ENCODE data around the gene RING1.
A peak's percentile ranks its signal among the peaks of the same experiment; 100 is the strongest.
"Not testable (repeated sequence)": the region's sequence is repeated elsewhere in the genome, so short reads cannot be mapped to it uniquely, and the experiment has no call there.

RING1 gene

DNA sequence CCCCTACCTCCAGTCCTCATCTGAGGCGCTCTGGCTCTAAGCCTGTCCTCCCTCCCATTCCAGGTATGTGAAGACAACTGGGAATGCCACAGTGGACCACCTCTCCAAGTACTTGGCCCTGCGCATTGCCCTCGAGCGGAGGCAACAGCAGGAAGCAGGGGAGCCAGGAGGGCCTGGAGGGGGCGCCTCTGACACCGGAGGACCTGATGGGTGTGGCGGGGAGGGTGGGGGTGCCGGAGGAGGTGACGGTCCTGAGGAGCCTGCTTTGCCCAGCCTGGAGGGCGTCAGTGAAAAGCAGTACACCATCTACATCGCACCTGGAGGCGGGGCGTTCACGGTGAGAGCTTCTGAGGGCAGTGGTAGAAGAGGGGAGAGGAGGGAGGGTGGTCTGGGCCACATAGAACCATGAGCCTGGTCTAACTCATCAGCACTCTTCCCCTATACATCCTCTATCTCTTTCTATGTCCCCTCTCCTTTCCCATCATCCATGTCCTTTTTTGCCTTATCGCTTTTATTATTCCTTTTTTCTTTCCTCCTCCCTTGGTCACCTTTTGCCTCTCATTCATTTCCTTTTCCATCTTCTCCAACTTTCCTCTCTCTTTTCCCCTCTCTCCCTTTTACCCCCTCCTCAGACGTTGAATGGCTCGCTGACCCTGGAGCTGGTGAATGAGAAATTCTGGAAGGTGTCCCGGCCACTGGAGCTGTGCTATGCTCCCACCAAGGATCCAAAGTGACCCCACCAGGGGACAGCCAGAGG, 3.5 kb downstream of the RING1 start:
- Histone ChIP-seq H3K4me1 (ENCODE audit: control insufficient read depth, insufficient read depth, low read length) (peaks cover 36% of the 10 kb centered on the region), H3K36me3 (ENCODE audit: control insufficient read depth in 2 of 2, insufficient read depth in 2 of 2, low read length in 2 of 2) (peaks cover 12 to 15% of the 10 kb centered on the region in 2 donors), H3K27ac (ENCODE audit: low read length) (no peak overlapping the region), H3K9ac (ENCODE audit: low read length in 2 of 2) (no peak overlapping the region), H3K9me3 (ENCODE audit: control insufficient read depth in 2 of 2, low read length in 2 of 2) (no peaks in the 10 kb centered on the region), H3K4me3 (ENCODE audit: low read length in 2 of 2) (no peak overlapping the region), H3K27me3 (ENCODE audit: control insufficient read depth in 1 of 2, insufficient read depth in 2 of 2, low read length in 2 of 2) (no peaks in the 10 kb centered on the region)

DNA sequence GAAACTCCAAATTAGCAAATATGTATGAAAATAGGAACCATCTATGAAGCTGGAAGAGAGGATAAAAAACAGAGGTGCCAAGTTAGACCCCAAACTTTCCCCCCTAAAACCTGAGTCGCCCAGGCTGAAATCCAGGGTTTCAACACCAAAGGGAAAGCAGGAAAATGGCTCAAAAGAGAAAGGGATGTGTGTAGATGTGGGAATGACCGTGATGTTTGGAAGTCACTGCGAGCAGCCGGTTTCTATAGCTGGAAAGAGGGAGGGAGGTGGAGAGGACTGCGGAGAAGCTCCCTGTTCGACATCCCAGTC, 4.5 kb downstream of the RING1 start:
- no peak overlapping the region for H3K27ac ChIP-seq (ENCODE audit: low read length)
- peak overlapping the region; percentile 57 to 66 for H3K9ac ChIP-seq (ENCODE audit: low read length in 2 of 2)
- no peaks in the 10 kb centered on the region for H3K27me3 ChIP-seq (ENCODE audit: control insufficient read depth in 1 of 2, insufficient read depth in 2 of 2, low read length in 2 of 2)
- peak overlapping the region; percentile 73 to 77 for H3K4me3 ChIP-seq (ENCODE audit: low read length in 2 of 2)
- H3K4me1 ChIP-seq (ENCODE audit: control insufficient read depth, insufficient read depth, low read length), result peaks cover 30% of the 10 kb centered on the region
- H3K36me3 ChIP-seq (ENCODE audit: control insufficient read depth in 2 of 2, insufficient read depth in 2 of 2, low read length in 2 of 2), result peaks cover 12 to 15% of the 10 kb centered on the region in 2 donors
- H3K9me3 ChIP-seq (ENCODE audit: control insufficient read depth in 2 of 2, low read length in 2 of 2), result no peaks in the 10 kb centered on the region

- no peaks in the 10 kb centered on the region for H3K27me3 ChIP-seq (ENCODE audit: control insufficient read depth in 1 of 2, insufficient read depth in 2 of 2, low read length in 2 of 2)
- no peak overlapping the region for H3K27ac ChIP-seq (ENCODE audit: low read length)
- H3K4me3 ChIP-seq (ENCODE audit: low read length in 2 of 2), result peak overlapping the region; percentile 73 to 77
These were observed 5.1 kb downstream of the RING1 start for GRCh38 chr6:33213166-33213988.

DNA sequence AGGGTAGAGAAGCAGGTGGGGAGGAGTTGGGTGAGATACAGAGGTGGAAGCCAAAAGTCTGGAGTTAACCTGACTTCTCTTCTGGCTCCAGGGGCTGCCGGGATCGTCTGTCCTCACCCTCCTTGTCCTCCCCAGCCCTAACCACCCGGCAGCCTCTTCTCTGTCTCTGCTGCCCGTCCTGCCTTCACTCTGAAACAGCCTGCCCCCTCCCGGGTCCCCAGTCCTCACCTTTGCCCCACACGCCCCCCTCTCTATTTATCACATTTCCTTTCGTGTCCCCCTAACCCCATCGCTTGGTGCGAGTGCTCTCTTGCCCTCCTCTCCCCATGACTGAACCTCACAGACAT, 5.7 kb downstream of the RING1 start:
- no peak overlapping the region for H3K27ac ChIP-seq (ENCODE audit: low read length)

More at GRCh38 chr6:33213166-33213988, 5.1 kb downstream of the RING1 start:
- H3K4me1 ChIP-seq (ENCODE audit: control insufficient read depth, insufficient read depth, low read length), result peaks cover 28% of the 10 kb centered on the region
- H3K9ac ChIP-seq (ENCODE audit: low read length in 2 of 2), result peak overlapping the region; percentile 57 to 66
- H3K9me3 ChIP-seq (ENCODE audit: control insufficient read depth in 2 of 2, low read length in 2 of 2), result no peaks in the 10 kb centered on the region
- peaks cover 12 to 15% of the 10 kb centered on the region in 2 donors for H3K36me3 ChIP-seq (ENCODE audit: control insufficient read depth in 2 of 2, insufficient read depth in 2 of 2, low read length in 2 of 2)

GRCh38 chr6:33215271-33216116, 7.2 kb downstream of the RING1 start:
- H3K9me3 ChIP-seq (ENCODE audit: control insufficient read depth in 2 of 2, low read length in 2 of 2), result no peaks in the 10 kb centered on the region
- peaks cover 0 to 2% of the 10 kb centered on the region in 2 donors for H3K27me3 ChIP-seq (ENCODE audit: control insufficient read depth in 1 of 2, insufficient read depth in 2 of 2, low read length in 2 of 2)
- H3K4me3 ChIP-seq (ENCODE audit: low read length in 2 of 2), result no peak overlapping the region
- no peak overlapping the region for H3K27ac ChIP-seq (ENCODE audit: low read length)
- peaks cover 17% of the 10 kb centered on the region for H3K4me1 ChIP-seq (ENCODE audit: control insufficient read depth, insufficient read depth, low read length)
- no peak overlapping the region for H3K9ac ChIP-seq (ENCODE audit: low read length in 2 of 2)
- H3K36me3 ChIP-seq (ENCODE audit: control insufficient read depth in 2 of 2, insufficient read depth in 2 of 2, low read length in 2 of 2), result peaks cover 4 to 5% of the 10 kb centered on the region in 2 donors

More for the DNA sequence above, 5.7 kb downstream of the RING1 start:
- Histone ChIP-seq H3K4me3 (ENCODE audit: low read length in 2 of 2) (peak overlapping the region; percentile 73 to 77), H3K9ac (ENCODE audit: low read length in 2 of 2) (peak overlapping the region; percentile 57 to 66), H3K9me3 (ENCODE audit: control insufficient read depth in 2 of 2, low read length in 2 of 2) (no peaks in the 10 kb centered on the region), H3K27me3 (ENCODE audit: control insufficient read depth in 1 of 2, insufficient read depth in 2 of 2, low read length in 2 of 2) (peaks cover 0 to under 1% of the 10 kb centered on the region in 2 donors), H3K36me3 (ENCODE audit: control insufficient read depth in 2 of 2, insufficient read depth in 2 of 2, low read length in 2 of 2) (peaks cover 12 to 15% of the 10 kb centered on the region in 2 donors), H3K4me1 (ENCODE audit: control insufficient read depth, insufficient read depth, low read length) (peaks cover 25% of the 10 kb centered on the region)

- H3K36me3 ChIP-seq (ENCODE audit: control insufficient read depth in 2 of 2, insufficient read depth in 2 of 2, low read length in 2 of 2), result peaks cover 0 to 3% of the 10 kb centered on the region in 2 donors
- H3K4me1 ChIP-seq (ENCODE audit: control insufficient read depth, insufficient read depth, low read length), result peaks cover 17% of the 10 kb centered on the region
- no peak overlapping the region for H3K4me3 ChIP-seq (ENCODE audit: low read length in 2 of 2)
- peaks cover 0 to 2% of the 10 kb centered on the region in 2 donors for H3K27me3 ChIP-seq (ENCODE audit: control insufficient read depth in 1 of 2, insufficient read depth in 2 of 2, low read length in 2 of 2)
- no peaks in the 10 kb centered on the region for H3K9me3 ChIP-seq (ENCODE audit: control insufficient read depth in 2 of 2, low read length in 2 of 2)
- H3K9ac ChIP-seq (ENCODE audit: low read length in 2 of 2), result no peak overlapping the region
- no peak overlapping the region for H3K27ac ChIP-seq (ENCODE audit: low read length)
These were observed 7.9 kb downstream of the RING1 start for GRCh38 chr6:33216117-33216649.

DNA sequence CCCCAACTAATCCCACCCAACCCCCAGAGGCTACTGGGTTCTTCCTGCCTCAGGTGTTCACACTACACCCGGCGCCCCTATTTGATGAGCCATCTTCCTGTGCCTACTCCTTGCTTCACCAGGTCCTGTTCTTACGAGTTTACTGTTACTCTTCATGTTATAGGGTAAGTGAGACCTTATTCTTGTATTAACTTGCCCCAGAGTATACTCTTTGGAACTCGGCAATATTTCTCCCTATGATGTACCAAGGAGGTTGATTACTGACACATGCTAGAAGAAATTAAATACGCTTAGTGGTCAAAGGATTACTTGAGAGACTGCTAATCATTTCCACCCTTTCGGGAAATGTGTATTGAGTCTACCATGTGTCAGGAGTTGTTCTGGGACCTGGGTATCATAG, 8.9 kb downstream of the RING1 start:
- H3K9me3 ChIP-seq (ENCODE audit: control insufficient read depth in 2 of 2, low read length in 2 of 2), result no peaks in the 10 kb centered on the region

DNA sequence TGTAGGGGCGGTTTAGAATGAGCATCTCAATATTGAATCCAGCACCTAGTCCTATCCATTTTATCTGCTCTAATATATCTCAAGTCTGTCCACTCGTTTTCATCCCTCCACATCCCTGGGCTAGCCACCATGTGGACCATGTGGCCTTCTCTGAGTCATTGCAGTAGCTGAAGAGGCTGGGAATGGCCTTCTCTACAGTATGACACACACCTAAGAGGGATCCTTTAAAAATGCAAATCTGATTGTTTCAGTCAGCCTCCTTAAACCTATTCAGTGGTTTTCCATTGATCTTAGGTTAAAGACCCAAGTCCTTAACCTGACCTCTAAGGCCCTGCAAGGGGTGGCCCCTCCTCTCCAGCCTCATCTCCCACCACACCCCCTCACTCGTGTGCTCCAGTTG, 9.4 kb downstream of the RING1 start:
- no peaks in the 10 kb centered on the region for H3K9me3 ChIP-seq (ENCODE audit: control insufficient read depth in 2 of 2, low read length in 2 of 2)
- no peaks in the 10 kb centered on the region for H3K36me3 ChIP-seq (ENCODE audit: control insufficient read depth in 2 of 2, insufficient read depth in 2 of 2, low read length in 2 of 2)
- no peak overlapping the region for H3K27ac ChIP-seq (ENCODE audit: low read length)
- H3K27me3 ChIP-seq (ENCODE audit: control insufficient read depth in 1 of 2, insufficient read depth in 2 of 2, low read length in 2 of 2), result peaks cover 0 to 4% of the 10 kb centered on the region in 2 donors
- H3K4me3 ChIP-seq (ENCODE audit: low read length in 2 of 2), result no peak overlapping the region
- H3K4me1 ChIP-seq (ENCODE audit: control insufficient read depth, insufficient read depth, low read length), result peaks cover 14% of the 10 kb centered on the region
- no peak overlapping the region for H3K9ac ChIP-seq (ENCODE audit: low read length in 2 of 2)

More for the DNA sequence above, 8.9 kb downstream of the RING1 start:
- H3K36me3 ChIP-seq (ENCODE audit: control insufficient read depth in 2 of 2, insufficient read depth in 2 of 2, low read length in 2 of 2), result no peaks in the 10 kb centered on the region
- H3K27ac ChIP-seq (ENCODE audit: low read length), result no peak overlapping the region
- H3K4me3 ChIP-seq (ENCODE audit: low read length in 2 of 2), result no peak overlapping the region
- peaks cover 17% of the 10 kb centered on the region for H3K4me1 ChIP-seq (ENCODE audit: control insufficient read depth, insufficient read depth, low read length)
- H3K27me3 ChIP-seq (ENCODE audit: control insufficient read depth in 1 of 2, insufficient read depth in 2 of 2, low read length in 2 of 2), result peaks cover 0 to 4% of the 10 kb centered on the region in 2 donors
- no peak overlapping the region for H3K9ac ChIP-seq (ENCODE audit: low read length in 2 of 2)

GRCh38 chr6:33226503-33227120, 18.3 kb downstream of the RING1 start:
- H3K4me1 ChIP-seq (ENCODE audit: control insufficient read depth, insufficient read depth, low read length); H3K9me3 ChIP-seq (ENCODE audit: control insufficient read depth in 2 of 2, low read length in 2 of 2); H3K9ac ChIP-seq (ENCODE audit: low read length in 2 of 2); H3K36me3 ChIP-seq (ENCODE audit: control insufficient read depth in 2 of 2, insufficient read depth in 2 of 2, low read length in 2 of 2); H3K27me3 ChIP-seq (ENCODE audit: control insufficient read depth in 1 of 2, insufficient read depth in 2 of 2, low read length in 2 of 2); H3K4me3 ChIP-seq (ENCODE audit: low read length in 2 of 2); H3K27ac ChIP-seq (ENCODE audit: low read length): not testable (repeated sequence)

- no peaks in the 10 kb centered on the region for H3K4me1 ChIP-seq (ENCODE audit: control insufficient read depth, insufficient read depth, low read length)
- H3K27ac ChIP-seq (ENCODE audit: low read length), result no peak overlapping the region
- H3K9me3 ChIP-seq (ENCODE audit: control insufficient read depth in 2 of 2, low read length in 2 of 2), result no peaks in the 10 kb centered on the region
- no peak overlapping the region for H3K4me3 ChIP-seq (ENCODE audit: low read length in 2 of 2)
- H3K36me3 ChIP-seq (ENCODE audit: control insufficient read depth in 2 of 2, insufficient read depth in 2 of 2, low read length in 2 of 2), result no peaks in the 10 kb centered on the region
- peaks cover 4 to 14% of the 10 kb centered on the region in 2 donors for H3K27me3 ChIP-seq (ENCODE audit: control insufficient read depth in 1 of 2, insufficient read depth in 2 of 2, low read length in 2 of 2)
- H3K9ac ChIP-seq (ENCODE audit: low read length in 2 of 2), result no peak overlapping the region
These were observed 26.9 kb downstream of the RING1 start for GRCh38 chr6:33235221-33235634.

All from stomach smooth muscle (tissue), 2 donors.